HFF-Myc (cell line): ENCODE results near the gene OR51A2.
"Not testable (repeated sequence)": the region's sequence is repeated elsewhere in the genome, so short reads cannot be mapped to it uniquely, and the experiment has no call there.

Experiments used
- DNase-seq: peaks from one replicate; pipeline ENCODE4 v3.0.0-alpha.2; 2011; ENCODE audit warnings: low read depth; ENCODE audit errors: extremely low read depth
- H3K4me3 ChIP-seq: replicated peaks from 2 replicates; pipeline ENCODE4 v1.5.1; 2011; ENCODE audit warnings: low read depth, mild to moderate bottlenecking, control low read depth, low read length
- TF ChIP-seq, protein P1 (sequence below): IDR thresholded peaks from 2 replicates; pipeline ENCODE4 v1.5.1; 2012; ENCODE audit warnings: mild to moderate bottlenecking, low read depth, low read length, control low read depth; ENCODE audit errors: missing control alignments

Gene OR51A2, protein sequence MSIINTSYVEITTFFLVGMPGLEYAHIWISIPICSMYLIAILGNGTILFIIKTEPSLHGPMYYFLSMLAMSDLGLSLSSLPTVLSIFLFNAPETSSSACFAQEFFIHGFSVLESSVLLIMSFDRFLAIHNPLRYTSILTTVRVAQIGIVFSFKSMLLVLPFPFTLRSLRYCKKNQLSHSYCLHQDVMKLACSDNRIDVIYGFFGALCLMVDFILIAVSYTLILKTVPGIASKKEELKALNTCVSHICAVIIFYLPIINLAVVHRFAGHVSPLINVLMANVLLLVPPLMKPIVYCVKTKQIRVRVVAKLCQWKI

GRCh38 chr11:4955613-4956012 lies at the start of gene OR51A2:
OR51A2 (minus strand) TSS chr11:4955713; CDS start chr11:4955713, 0 bp downstream.
- not testable (repeated sequence) for DNase-seq, H3K4me3 ChIP-seq

- TF ChIP-seq, protein P1, sequence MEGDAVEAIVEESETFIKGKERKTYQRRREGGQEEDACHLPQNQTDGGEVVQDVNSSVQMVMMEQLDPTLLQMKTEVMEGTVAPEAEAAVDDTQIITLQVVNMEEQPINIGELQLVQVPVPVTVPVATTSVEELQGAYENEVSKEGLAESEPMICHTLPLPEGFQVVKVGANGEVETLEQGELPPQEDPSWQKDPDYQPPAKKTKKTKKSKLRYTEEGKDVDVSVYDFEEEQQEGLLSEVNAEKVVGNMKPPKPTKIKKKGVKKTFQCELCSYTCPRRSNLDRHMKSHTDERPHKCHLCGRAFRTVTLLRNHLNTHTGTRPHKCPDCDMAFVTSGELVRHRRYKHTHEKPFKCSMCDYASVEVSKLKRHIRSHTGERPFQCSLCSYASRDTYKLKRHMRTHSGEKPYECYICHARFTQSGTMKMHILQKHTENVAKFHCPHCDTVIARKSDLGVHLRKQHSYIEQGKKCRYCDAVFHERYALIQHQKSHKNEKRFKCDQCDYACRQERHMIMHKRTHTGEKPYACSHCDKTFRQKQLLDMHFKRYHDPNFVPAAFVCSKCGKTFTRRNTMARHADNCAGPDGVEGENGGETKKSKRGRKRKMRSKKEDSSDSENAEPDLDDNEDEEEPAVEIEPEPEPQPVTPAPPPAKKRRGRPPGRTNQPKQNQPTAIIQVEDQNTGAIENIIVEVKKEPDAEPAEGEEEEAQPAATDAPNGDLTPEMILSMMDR = peak; percentile 37
- no peak overlapping the region for H3K4me3 ChIP-seq
- peak; percentile 9 for DNase-seq
Observed at GRCh38 chr11:5004424-5005274, 49.1 kb upstream of the OR51A2 start.

DNA sequence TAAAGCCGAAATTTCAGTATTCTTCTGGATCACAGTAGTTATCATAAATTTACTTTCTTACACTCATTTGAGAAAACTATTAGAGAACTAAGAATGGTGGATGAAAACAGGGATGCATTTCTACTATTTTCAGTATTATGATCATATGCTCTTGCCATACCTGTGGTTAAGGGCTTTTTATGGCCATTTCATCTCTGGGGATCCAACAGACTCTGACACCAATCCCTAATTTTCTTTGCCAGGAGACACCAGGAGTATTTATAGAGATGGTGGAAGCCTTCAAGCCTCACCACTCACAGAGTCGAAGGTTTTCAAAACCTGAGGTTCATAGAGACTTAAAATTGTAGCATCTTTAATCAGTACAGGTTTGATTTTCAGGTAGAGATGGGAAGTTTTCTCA lies 39.0 kb upstream of the OR51A2 start, which contains the start of gene OR51L1:
Gene OR51L1 (plus strand): TSS at position 301 of the 400 bp plus-strand sequence. CDS start 4,132 bp downstream, outside the sequence.
- TF ChIP-seq, protein P1 = no peak
- DNase-seq = no peak
- no peak within 1 kb of the TSS for H3K4me3 ChIP-seq

- no peak overlapping the region for H3K4me3 ChIP-seq
- TF ChIP-seq, protein P1 = no peak
- DNase-seq = no peak
Observed at GRCh38 chr11:4991060-4991459, 35.5 kb upstream of the OR51A2 start.

DNA sequence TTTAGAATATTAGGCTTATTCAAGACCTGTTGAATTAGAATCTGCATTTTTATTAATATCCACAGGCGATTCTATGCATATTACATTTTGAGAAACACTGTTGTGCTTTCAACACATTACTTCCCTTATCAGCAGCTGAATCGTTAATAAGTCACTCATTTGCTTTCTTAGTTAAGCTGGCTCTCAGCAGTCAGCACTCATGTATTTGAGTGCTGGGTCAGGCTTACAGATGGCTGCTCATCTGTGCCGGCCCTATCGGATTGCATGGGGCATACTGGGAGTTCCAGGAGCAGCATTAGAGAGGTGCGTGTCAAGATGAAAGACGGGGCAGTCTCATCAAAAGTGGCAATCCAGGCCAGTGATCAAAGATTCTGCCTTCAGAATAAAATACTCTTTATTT lies 28.3 kb upstream of the OR51A2 start:
- no peak overlapping the region for H3K4me3 ChIP-seq
- TF ChIP-seq, protein P1 = no peak
- no peak for DNase-seq

- DNase-seq = no peak
- H3K4me3 ChIP-seq = no peak overlapping the region
- TF ChIP-seq, protein P1 = no peak
Observed at GRCh38 chr11:4982678-4983077, 27.2 kb upstream of the OR51A2 start.

DNA sequence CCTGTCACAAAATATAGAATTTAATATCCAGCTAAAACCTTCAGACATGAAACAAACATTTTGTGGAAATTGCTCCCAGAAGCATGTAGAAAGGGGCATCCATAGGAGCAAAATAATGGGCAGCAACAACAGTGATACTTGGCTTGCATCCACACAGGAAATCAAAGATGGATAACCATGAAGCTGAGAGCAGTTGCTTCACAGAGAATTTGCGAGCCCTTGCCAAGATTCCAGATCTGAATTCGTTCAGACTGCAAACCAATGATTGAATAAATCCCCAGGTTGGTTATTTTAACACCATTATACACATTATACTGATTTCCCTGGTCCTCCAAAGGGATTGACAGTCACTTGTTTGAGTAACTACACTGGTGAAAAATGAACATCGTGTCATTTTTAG lies 23.5 kb upstream of the OR51A2 start:
- no peak overlapping the region for H3K4me3 ChIP-seq
- TF ChIP-seq, protein P1 = no peak
- DNase-seq = no peak
